Lower lobe of right lung (tissue), 2 donors: ENCODE measurements around the gene SAMD5. TPM values are rescaled to one million over a fixed set of nuclear protein-coding genes. Genes with fewer than 3 reads are reported as not detected.

Experiments used
- ATAC-seq, 2 donors: fragments of 200-7000 bp; cut with Tn5 transposase; one replicate each; pipeline ENCODE4 v1.9.1; 2020 to 2022; ENCODE audit warnings: mild to moderate bottlenecking in 2 of 2, moderate library complexity in 2 of 2
- DNase-seq: peaks from one replicate; pipeline ENCODE4 v3.0.0-alpha.2; 2020
- H3K27ac ChIP-seq: fragments of 200-600 bp; one replicate; pipeline ENCODE4 v1.8.0; 2022
- H3K27me3 ChIP-seq: fragments of 200-600 bp; one replicate; pipeline ENCODE4 v1.8.0; 2022; ENCODE audit warnings: low read depth
- H3K36me3 ChIP-seq: fragments of 200-600 bp; one replicate; pipeline ENCODE4 v1.8.0; 2022; ENCODE audit warnings: mild to moderate bottlenecking
- H3K4me1 ChIP-seq: fragments of 200-600 bp; one replicate; pipeline ENCODE4 v1.8.0; 2022
- H3K4me3 ChIP-seq: fragments of 200-600 bp; one replicate; pipeline ENCODE4 v1.8.0; 2022; ENCODE audit warnings: mild to moderate bottlenecking
- H3K9me3 ChIP-seq: fragments of 200-600 bp; one replicate; pipeline ENCODE4 v1.8.0; 2022
- CTCF ChIP-seq: fragments of 200-600 bp; IDR thresholded peaks from one replicate; pipeline ENCODE4 v1.8.0; 2022; ENCODE audit warnings: antibody characterized with exemption, mild to moderate bottlenecking
- intact Hi-C: fragments of 100-400 bp; cut with DNase I; formaldehyde crosslinking; loops from one replicate; pipeline ENCODE4 v1.11.0; 2022
- total RNA-seq: library from RNA; stranded (reverse); fragmentation: NEBNext Ultra II Directional; extraction: Animal tissue kit (Norgen Biotek cat#: 25700); gene quantifications from one replicate; pipeline ENCODE4 v1.2.1, GENCODE V29; 2021
- donor health status: DM: no; HTN: yes; CAD: no; lungs with severe emphysema.

The SAMD5 gene
- total RNA-seq, 1 donor from 2014 or later, result 8.7 TPM

GRCh38 chr6:147548921-147549475, 40.5 kb downstream of the SAMD5 start:
- ATAC-seq, result no peak
- no peaks in the 10 kb centered on the region for H3K27me3 ChIP-seq
- no peak overlapping the region for H3K4me3 ChIP-seq
- H3K9me3 ChIP-seq, result no peaks in the 10 kb centered on the region
- no peak overlapping the region for H3K27ac ChIP-seq
- intact Hi-C loops, result no loop called here
- DNase-seq, result no peak
- no peaks in the 10 kb centered on the region for H3K36me3 ChIP-seq
- TF ChIP-seq CTCF, result no peak
- no peaks in the 10 kb centered on the region for H3K4me1 ChIP-seq

- Histone ChIP-seq H3K9me3 (no peaks in the 10 kb centered on the region), H3K27me3 (no peaks in the 10 kb centered on the region), H3K36me3 (no peaks in the 10 kb centered on the region), H3K4me3 (no peak overlapping the region), H3K4me1 (no peaks in the 10 kb centered on the region), H3K27ac (no peak overlapping the region)
- intact Hi-C loops, result no loop called here
- no peak for TF ChIP-seq CTCF
- ATAC-seq, result no peak
- no peak for DNase-seq
Observed at GRCh38 chr6:147549531-147549930, 41.0 kb downstream of the SAMD5 start.

- no peaks in the 10 kb centered on the region for H3K36me3 ChIP-seq
- DNase-seq (no peak), ATAC-seq (no peak)
- TF ChIP-seq CTCF, result no peak
- no peak overlapping the region for H3K4me3 ChIP-seq
- no peak overlapping the region for H3K27ac ChIP-seq
- H3K4me1 ChIP-seq, result no peaks in the 10 kb centered on the region
- intact Hi-C loops, result no loop called here
- no peaks in the 10 kb centered on the region for H3K9me3 ChIP-seq
- H3K27me3 ChIP-seq, result no peaks in the 10 kb centered on the region
Observed at GRCh38 chr6:147551976-147552375, 43.5 kb downstream of the SAMD5 start.

GRCh38 chr6:147553099-147553498, 44.6 kb downstream of the SAMD5 start:
- Histone ChIP-seq H3K4me3 (no peak overlapping the region), H3K36me3 (no peaks in the 10 kb centered on the region), H3K27ac (no peak overlapping the region), H3K9me3 (no peaks in the 10 kb centered on the region), H3K4me1 (no peaks in the 10 kb centered on the region), H3K27me3 (no peaks in the 10 kb centered on the region)
- no peak for TF ChIP-seq CTCF
- ATAC-seq, result no peak
- intact Hi-C loops, result no loop called here
- no peak for DNase-seq

- ATAC-seq, result no peak
- TF ChIP-seq CTCF, result no peak
- intact Hi-C loops, result no loop called here
- Histone ChIP-seq H3K4me3 (no peak overlapping the region), H3K4me1 (no peaks in the 10 kb centered on the region), H3K9me3 (no peaks in the 10 kb centered on the region), H3K36me3 (no peaks in the 10 kb centered on the region), H3K27me3 (no peaks in the 10 kb centered on the region), H3K27ac (no peak overlapping the region)
- no peak for DNase-seq
Observed at GRCh38 chr6:147554281-147554680, 45.8 kb downstream of the SAMD5 start.

GRCh38 chr6:147559006-147559405, 50.5 kb downstream of the SAMD5 start:
- DNase-seq, result no peak
- no peaks in the 10 kb centered on the region for H3K27me3 ChIP-seq
- ATAC-seq, result no peak
- H3K4me3 ChIP-seq, result no peak overlapping the region
- H3K27ac ChIP-seq, result no peak overlapping the region
- H3K9me3 ChIP-seq, result no peaks in the 10 kb centered on the region
- intact Hi-C loops, result no loop called here
- no peaks in the 10 kb centered on the region for H3K4me1 ChIP-seq
- no peak for TF ChIP-seq CTCF
- H3K36me3 ChIP-seq, result no peaks in the 10 kb centered on the region
